Fibroblast of skin of scalp (primary cell): ENCODE measurements around the gene REV3L.
A peak's percentile ranks its signal among the peaks of the same experiment; 100 is the strongest.
"Not testable (repeated sequence)": the region's sequence is repeated elsewhere in the genome, so short reads cannot be mapped to it uniquely, and the experiment has no call there.

Experiments
- DNase-seq: peaks from one replicate; pipeline ENCODE4 v3.0.0-alpha.2; 2013

Gene REV3L

DNA sequence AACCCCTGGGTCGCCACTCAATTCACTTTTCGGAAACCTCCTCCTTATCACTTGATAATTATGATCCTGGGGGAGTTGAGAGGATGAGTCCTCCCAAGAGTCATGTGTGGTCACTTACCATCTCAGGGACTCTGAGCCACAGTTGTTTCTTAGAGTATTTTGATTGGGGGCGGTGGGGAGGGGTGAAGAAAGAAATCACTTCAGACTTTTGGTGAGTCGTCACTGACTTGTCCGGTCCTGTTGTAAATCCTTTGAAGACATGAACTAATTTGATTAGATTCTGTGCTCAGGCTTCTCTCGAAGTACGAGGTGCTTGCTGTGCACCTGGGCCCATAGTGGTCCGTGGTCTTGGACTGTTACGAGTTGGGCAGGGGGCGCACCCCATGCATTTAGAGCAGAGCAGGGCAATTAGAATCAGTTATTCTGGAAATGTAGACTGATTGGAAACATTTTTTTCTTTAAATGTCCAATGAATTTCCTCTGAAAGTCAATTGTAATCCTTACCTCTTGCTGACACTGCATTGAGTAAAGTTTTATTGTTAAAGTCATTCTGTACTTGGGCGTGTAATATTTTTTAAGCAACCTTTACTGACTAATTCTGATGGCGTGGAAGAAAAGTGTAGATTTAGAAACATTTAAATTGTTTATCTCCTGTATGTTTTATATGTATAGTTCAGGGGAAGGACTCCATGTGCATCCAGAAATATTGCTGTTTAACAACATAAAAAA is 222.3 kb downstream of the REV3L start:
- DNase-seq = no peak

DNA sequence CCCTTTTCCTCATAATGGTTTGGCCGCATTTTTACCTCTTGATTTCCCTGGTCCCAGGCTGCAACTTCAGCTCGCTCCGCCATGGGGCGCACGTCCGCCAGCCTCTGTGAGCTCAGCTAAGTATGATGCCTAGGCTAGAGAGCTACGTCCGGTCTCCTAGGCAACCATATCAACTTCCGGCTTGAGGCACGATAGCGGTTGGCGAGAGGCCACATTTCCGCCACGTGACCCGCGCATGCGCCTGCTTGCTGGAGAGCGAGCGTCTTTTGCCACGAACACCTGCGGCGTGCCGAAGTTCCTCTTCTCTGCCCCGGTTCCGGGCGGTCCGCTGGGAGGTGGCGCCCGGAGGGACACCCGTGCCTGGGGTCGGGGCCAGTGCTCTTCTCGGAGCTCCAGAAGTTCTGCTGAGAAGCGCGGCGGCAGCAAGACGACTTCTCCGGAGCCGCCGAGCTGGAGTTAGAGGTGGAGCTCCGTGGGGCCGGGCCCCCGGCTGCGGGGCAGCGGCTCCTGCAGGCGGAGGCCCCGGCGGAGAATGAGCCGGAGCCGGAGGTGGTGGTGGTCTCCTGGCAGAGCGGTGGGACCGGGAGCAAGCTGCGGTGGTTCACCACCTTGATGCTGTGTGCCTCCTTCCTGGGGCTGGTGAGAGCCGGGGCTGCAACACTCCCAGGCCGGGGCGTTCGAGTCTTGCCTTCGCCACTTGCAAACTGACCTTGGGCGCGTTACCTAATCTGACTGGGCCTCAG is 223.8 kb downstream of the REV3L start:
- peak; percentile 99 for DNase-seq

DNA sequence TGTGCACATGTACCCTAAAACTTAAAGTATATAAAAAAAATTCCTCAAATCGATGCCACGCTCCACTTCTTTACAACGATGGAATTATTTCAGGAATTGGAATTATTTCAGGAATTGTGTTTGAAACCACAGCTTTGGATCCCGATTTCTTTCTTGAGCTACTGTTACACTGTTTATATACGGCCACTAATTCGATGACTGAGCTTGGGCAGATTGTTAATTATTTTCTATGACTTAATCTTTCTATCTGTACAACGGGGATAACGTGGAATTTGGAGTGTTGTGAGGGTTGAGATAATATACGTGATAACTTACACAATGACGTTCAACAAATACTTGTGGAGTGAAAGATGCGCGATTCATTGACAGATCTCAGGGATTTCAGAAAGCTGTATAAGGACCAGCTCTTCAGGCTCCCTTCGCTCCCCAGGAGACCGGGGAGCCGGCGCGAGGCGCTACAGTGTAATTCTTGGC is 224.4 kb downstream of the REV3L start:
- DNase-seq = peak; percentile 79

DNA sequence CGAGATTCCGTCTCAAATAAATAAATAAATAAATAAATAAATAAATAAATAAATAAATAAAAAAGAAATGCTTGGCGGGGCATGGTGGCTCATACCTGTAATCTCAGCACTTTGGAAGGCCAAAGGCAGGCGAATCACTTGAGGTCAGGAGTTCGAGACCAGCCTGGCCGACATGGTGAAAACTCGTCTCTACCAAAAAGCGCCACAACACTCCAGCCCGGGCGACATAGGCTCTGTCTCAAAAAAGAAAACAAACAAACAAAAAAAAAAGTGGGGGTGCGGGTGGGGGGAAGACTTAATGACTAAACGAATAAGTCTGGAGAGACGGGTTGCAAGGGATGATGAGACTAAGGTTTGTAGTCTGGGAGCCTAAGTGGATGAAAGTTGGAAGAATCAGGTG is 225.0 kb downstream of the REV3L start:
- no peak for DNase-seq

DNA sequence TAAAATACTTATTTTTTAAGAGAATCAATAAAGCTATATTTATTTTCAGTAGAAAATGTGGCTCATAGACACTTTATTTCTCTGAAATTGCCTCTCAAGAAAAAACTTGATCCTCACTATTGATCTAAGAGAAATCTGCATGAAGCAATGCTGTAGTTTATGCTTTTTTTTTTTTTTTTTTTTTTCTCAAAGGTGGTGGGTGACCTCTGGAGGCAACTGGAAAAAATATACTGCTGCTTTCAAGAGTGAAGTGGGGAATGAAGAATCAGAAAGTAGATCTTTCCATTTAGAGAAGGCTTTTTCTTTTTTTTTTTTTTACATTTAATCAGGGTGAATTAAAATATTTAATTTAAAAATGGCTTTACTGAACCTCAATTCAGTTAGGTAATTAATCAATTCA is 226.4 kb downstream of the REV3L start:
- peak; percentile 28 for DNase-seq

DNA sequence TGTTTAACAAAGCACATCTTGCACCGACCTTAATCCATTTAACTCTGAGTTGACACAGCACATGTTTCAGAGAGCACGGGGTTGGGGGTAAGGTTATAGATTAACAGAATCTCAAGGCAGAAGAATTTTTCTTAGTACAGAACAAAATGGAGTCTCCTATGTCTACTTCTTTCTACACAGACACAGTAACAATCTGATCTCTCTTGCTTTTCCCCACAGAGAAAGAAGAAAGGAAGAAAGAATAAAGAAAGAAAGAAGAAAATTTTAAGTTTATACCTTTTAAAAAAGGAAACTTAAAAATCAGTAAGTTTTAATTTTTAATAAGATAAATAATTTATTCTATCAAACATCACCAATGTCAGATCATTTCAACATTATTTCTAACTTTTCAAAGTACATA is 227.2 kb downstream of the REV3L start:
- DNase-seq = not testable (repeated sequence)

DNA sequence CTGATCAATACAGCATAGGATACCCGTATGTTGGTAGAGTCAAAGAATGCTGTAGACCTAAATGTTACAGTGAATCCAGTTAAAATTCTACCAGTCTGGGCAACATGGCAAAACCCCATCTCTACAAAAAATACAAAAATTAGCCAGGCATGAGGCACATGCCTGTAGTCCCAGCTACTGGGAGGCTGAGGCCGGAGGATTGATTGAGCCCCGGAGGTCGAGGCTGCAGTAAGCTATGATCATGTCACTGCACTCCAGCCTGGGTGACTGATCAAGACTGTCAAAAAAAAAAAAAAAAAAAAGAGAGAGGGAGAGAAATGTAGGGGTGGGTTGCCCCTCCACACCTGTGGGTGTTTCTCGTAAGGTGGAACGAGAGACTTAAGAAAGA is 228.2 kb downstream of the REV3L start:
- DNase-seq = no peak

DNA sequence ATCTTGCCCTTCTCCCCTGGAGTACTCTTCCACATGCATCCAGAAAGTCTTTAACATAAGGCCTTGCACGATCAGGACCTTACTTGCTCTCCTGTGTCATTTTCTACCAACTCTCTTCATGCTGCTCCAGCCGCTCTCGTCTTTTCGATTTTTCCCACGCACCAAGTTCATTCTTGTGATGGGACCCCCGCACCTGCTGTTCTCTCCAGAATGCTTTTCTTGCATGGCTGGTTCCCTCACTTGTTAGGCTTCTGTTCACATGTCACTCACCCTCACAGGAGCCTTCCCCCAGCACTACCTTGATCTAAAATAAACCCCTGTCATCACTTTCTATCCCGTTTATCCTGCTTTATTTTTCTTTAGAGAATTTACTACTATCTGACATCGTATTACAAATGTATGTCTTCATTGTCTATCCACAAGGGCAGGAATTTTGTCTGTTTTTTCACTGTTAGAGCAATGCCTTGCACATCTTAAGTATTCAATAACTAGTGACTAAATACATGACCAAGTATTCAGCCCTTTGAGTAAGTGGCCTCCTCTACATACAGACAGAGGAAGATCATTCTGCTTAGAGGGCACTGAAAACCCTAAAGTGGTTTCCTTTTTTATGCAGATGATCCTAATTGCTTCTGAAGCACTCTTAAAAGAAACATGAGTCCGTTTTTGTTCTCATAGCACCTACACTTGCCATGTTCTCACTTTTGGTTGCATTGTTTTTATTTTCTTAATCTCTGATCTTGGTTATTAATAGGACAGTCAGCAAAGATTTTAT is 228.8 kb downstream of the REV3L start:
- DNase-seq = no peak

DNA sequence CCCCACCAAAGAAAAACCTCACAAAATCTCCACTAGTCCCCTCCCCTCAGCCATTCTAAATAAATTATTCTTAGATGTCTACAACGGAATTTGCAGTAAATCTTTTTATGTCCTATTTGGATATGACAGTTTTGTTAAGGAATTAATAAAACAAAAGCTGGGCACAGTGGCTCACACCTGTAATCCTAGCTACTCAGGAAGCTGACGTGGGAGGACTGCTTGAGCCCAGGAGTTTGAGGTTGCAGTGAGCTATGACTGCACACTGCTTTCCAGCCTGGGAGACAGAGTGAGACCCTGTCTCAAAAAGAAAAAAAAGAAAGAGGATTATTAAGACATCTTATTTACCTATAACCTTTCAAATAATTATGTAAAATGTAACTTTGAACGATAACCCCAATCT is 230.3 kb downstream of the REV3L start:
- no peak for DNase-seq

DNA sequence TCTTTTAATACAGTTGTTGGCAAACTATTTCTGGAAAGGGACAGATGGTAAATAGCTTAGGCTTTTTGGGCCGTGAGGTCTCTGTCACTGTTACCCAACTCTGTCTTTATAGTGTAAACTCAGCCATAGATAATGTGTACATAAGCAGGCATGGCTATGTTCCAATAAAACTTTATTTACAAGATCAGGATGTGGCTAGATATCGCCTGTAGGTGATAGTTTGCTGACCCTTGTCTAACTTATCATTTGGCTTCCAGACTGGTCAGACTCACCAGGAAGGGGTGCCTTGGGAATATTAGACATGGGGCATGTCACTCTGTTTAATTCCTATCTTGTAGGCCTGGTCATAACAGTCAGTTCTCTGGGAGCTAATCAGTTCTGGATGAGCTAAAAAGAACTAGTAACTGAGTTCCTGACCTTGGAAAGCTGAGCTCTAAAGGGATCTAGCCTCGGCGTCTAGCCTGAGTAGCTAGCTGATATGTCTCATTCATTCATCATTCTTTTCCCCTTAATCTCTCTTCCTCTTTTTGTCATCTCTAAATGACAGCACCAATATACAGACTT is 232.1 kb downstream of the REV3L start:
- no peak for DNase-seq
